Activated T-helper 17 cell treated with anti-CD3 and anti-CD28 coated beads, Interleukin-2, amount 50 U/mL, for 72 hours (primary cell): ENCODE results near the gene SSU72. TPM values are rescaled to one million over a fixed set of nuclear protein-coding genes. Genes with fewer than 3 reads are reported as not detected.
A peak's percentile ranks its signal among the peaks of the same experiment; 100 is the strongest.

Source experiments
- ATAC-seq: fragments of 150-1000 bp; cut with Tn5 transposase; replicated peaks from 2 replicates; pipeline ENCODE4 v1.10.0; 2021; ENCODE audit warnings: mild to moderate bottlenecking, moderate library complexity
- H3K27ac Mint-ChIP-seq: one replicate; pipeline ENCODE4 v1.8.0; 2022; ENCODE audit warnings: mixed read lengths
- H3K27me3 Mint-ChIP-seq: one replicate; pipeline ENCODE4 v1.8.0; 2022; ENCODE audit warnings: mixed read lengths
- H3K36me3 Mint-ChIP-seq: one replicate; pipeline ENCODE4 v1.8.0; 2022; ENCODE audit warnings: low read depth, mild to moderate bottlenecking, mixed read lengths
- H3K4me1 Mint-ChIP-seq: one replicate; pipeline ENCODE4 v1.8.0; 2022; ENCODE audit warnings: mixed read lengths
- H3K4me3 Mint-ChIP-seq: one replicate; pipeline ENCODE4 v1.8.0; 2022; ENCODE audit warnings: mild to moderate bottlenecking, mixed read lengths
- H3K9me3 Mint-ChIP-seq: one replicate; pipeline ENCODE4 v1.8.0; 2022; ENCODE audit warnings: mixed read lengths
- total RNA-seq, 2 donors: library from RNA; stranded (reverse); gene quantifications; one replicate each; pipeline ENCODE4 v1.2.3, GENCODE V29; 2022

SSU72 gene
- total RNA-seq, 2 donors from 2014 or later: 75.6 to 133 TPM

DNA sequence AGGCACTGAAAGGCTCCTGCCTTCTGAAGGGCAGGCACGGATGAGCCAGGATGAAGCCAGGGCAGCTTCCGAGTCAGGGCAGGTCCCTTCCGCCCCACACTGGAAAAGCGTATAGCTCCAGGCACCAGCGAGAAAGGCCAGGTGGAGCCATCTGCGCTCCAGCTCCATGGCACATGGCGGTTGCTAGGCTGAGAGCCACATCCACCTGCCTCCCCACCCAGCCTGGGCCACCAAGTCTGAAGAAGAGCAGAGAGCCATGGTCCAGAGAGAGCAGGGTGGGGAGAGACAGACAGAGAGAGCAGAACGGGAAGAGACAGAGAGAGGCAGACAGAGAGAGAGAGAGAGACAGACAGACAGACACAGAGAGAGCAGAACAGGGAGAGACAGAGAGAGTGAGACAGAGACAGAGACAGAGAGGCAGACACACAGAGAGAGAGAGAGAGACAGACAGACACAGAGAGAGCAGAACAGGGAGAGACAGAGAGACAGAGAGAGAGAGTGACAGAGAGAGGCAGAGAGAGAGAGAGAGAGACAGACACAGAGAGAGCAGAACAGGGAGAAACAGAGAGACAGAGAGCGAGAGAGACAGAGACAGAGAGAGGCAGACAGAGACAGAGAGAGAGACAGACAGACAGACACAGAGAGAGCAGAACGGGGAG lies 20.1 kb upstream of the SSU72 start:
- Mint-ChIP-seq H3K9me3 (no peaks in the 10 kb centered on the region), H3K36me3 (no peaks in the 10 kb centered on the region)

DNA sequence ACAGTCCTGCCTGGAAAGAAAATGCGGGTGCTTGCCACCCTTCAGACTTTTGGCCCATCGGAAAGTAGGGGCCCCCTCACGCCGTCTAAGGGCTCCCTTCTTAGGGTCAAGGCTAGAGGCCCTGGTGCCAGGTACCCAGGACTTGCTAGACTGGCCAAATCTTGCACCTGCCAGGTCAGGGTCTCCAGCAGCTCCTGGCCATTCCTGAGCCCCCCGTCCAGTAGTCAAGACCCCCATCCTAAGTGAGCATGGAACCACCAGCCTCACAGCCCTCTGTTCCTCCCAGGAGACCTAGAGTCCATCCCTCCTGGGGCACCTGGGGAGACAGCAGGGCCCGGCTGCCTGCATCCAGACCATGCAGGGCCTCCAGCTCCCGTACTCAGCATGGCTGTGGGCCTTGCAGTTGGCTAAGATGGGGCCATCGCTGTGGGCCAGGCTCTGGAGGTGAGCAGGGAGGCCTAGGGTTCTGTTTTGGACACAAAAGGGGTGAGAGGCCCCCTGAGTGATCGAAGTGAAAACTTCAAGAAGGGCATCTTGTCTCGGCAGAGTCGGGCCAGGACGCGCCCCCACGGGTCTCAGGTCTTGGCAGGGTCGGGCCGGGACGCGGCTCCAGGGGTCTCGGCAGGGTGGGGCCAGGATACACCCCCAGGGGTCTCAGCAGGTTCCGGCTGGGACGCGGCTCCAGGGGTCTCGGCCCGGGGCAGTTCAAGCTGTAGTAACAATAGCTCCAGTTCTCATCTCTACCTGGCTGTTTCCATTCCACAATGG lies 19.4 kb upstream of the SSU72 start:
- Mint-ChIP-seq H3K9me3 (no peaks in the 10 kb centered on the region), H3K27ac (no peak overlapping the region), H3K4me3 (no peak overlapping the region), H3K36me3 (no peaks in the 10 kb centered on the region), H3K27me3 (no peaks in the 10 kb centered on the region), H3K4me1 (no peaks in the 10 kb centered on the region)
- ATAC-seq: no peak

More for the DNA sequence above, 20.1 kb upstream of the SSU72 start:
- ATAC-seq: no peak
- H3K4me1 Mint-ChIP-seq: no peaks in the 10 kb centered on the region
- no peak overlapping the region for H3K4me3 Mint-ChIP-seq
- H3K27me3 Mint-ChIP-seq: no peaks in the 10 kb centered on the region
- no peak overlapping the region for H3K27ac Mint-ChIP-seq

DNA sequence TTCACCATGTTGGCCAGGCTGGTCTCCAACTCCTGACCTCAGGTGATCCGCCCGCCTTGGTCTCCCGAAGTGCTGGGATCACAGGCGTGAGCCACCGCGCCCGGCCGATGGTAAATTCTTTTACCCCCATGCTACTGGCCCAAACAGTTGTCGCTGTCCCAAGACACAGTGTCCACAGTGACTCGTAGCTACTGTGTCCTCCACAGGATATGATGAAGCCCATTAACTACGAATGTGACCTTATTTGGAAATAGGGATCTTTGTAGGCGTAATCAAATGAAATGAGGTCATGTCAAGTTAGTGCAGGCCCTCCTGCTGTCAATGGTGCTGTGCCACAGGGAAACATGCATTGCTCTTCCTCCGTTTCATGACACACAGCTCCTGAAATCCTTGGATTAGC lies 16.8 kb upstream of the SSU72 start:
- H3K27ac Mint-ChIP-seq: no peak overlapping the region
- no peaks in the 10 kb centered on the region for H3K27me3 Mint-ChIP-seq
- H3K4me3 Mint-ChIP-seq: no peak overlapping the region
- no peaks in the 10 kb centered on the region for H3K36me3 Mint-ChIP-seq
- H3K4me1 Mint-ChIP-seq: no peaks in the 10 kb centered on the region
- H3K9me3 Mint-ChIP-seq: no peaks in the 10 kb centered on the region
- ATAC-seq: no peak

DNA sequence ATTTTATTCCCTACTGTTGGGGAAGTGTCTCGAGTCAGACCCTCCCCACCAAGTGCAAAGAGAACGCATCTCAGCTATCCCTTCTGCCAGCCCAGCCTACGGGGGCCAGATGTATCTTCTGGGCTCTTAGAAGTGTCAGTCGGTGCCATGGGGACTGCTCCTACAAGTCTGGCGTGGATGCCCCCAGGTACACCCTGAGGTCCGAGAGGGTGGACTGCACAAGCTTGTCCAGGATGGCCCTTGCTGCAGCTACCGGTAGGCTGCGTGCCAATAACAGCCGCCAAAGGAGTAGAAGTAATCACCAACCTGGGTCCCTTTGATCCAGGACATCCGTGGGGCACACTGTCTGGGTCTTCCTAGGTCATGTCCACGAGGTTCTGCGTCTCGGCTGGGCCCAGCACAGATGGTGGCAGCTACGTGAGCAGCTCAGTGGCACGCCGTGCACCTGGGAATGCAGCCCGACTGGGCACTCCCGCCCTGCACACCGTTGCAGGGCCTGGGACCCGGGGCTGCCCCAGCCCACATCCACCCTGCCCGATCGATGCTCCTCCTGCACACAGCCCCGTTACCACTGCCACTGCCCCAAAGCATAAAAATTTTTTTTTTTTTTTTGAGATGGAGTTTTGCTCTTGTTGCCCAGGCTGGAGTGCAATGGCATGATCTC lies 8.8 kb upstream of the SSU72 start:
- no peaks in the 10 kb centered on the region for H3K4me1 Mint-ChIP-seq
- peaks cover 9% of the 10 kb centered on the region for H3K27me3 Mint-ChIP-seq
- no peak overlapping the region for H3K4me3 Mint-ChIP-seq
- no peaks in the 10 kb centered on the region for H3K9me3 Mint-ChIP-seq
- H3K36me3 Mint-ChIP-seq: no peaks in the 10 kb centered on the region
- no peak for ATAC-seq
- no peak overlapping the region for H3K27ac Mint-ChIP-seq

DNA sequence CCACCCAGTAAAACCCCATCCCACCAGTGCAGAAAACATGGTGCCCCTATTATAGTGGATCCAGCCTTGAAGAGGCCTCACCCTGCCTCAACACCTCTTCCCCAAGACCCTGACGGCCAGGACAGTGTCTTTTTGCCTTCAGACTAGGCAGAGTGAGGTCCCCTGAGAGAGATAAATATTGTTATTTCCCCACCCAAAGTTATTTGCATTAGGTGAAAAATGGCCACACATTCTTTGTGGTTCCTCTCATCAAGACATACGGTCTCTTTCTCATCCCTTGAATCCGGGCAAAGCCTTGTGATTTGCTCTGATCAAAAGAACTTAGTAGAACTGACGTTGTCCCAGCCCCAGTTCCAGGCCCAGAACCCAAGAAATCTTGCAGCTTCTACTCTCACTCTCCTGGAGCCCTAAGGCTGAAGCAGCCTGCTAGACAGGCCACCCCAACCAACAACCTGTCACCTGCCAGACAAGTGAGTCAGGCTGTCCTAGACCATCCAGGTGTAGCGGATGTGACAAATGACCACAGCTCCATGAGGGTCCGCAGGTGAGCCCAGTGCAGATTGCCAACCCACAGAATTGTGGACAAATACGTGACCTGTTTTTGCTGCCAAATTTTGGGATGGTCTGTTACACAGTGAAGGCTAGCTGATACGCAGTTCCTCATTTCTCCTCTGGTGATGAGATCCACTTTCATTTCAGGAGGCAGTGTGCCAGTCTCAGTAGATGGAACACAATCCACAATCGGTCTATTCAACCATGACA lies 8.1 kb upstream of the SSU72 start:
- ATAC-seq: no peak
- Mint-ChIP-seq H3K4me1 (no peaks in the 10 kb centered on the region), H3K36me3 (no peaks in the 10 kb centered on the region), H3K27me3 (peaks cover 9% of the 10 kb centered on the region), H3K4me3 (no peak overlapping the region), H3K9me3 (no peaks in the 10 kb centered on the region), H3K27ac (no peak overlapping the region)

DNA sequence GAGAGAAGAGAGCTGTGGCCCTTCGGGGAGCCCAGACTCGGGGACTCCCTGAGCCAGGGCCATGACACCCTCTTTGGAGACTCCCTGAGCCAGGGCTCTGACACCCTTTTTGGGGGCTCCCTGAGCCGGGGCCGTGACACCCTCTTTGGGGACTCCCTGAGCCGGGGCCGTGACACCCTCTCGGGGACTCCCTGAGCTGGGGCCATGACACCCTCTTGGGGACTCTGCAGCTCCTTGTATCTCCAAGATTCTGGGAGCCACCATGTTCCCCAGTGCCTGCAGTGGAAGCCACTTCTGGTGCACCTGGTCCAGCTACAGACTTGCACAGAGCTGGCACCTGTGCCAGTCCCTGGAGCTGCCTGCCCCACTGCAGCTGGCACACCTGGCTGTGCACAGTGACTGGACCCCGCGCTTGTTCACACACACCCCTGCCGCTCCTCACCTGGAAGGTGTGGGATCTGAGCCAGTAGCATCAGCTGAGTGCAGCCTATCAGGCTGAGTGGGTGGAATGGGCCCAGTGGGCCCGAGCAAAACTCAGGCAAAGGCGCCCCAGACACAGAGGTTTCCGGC lies 3.8 kb upstream of the SSU72 start:
- Mint-ChIP-seq H3K36me3 (peaks cover 6% of the 10 kb centered on the region), H3K27me3 (peaks cover 9% of the 10 kb centered on the region), H3K4me1 (peaks cover 5% of the 10 kb centered on the region), H3K27ac (no peak overlapping the region), H3K9me3 (no peaks in the 10 kb centered on the region), H3K4me3 (no peak overlapping the region)
- ATAC-seq: no peak

DNA sequence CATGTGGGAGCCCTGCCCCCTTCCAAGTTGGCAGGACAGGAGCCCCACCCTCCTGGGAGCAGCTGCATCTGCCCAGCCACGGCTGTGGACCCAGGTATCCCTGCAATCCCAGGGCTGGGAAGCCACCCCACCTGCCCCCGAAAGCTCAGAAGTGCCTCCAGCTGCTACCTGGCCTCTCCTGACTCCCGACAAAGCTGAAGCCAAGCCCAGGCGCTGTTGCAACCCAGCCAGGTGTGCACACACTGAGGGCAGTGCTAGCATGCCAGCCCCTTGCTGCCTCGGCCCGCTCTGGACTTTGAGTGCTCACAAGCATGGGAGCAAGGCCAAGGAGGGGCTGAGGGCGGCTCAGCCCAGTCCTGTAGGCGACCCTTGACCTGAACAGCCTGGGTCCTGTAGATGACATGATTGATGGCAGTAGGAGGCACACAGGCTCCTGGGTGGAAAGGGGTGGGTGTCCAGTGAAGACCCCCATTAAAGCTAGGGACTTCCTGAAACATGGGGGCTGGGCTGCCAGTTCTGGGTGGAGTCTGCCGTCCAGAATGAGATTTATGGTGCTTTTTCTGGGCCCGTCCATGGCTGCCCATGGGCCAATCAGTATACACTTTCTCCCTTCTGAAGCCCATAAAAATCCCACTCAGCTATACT lies 2.8 kb upstream of the SSU72 start:
- Mint-ChIP-seq H3K27ac (no peak overlapping the region), H3K36me3 (peaks cover 16% of the 10 kb centered on the region), H3K27me3 (peaks cover 7% of the 10 kb centered on the region), H3K9me3 (no peaks in the 10 kb centered on the region), H3K4me3 (no peak overlapping the region), H3K4me1 (peaks cover 5% of the 10 kb centered on the region)
- ATAC-seq: no peak

DNA sequence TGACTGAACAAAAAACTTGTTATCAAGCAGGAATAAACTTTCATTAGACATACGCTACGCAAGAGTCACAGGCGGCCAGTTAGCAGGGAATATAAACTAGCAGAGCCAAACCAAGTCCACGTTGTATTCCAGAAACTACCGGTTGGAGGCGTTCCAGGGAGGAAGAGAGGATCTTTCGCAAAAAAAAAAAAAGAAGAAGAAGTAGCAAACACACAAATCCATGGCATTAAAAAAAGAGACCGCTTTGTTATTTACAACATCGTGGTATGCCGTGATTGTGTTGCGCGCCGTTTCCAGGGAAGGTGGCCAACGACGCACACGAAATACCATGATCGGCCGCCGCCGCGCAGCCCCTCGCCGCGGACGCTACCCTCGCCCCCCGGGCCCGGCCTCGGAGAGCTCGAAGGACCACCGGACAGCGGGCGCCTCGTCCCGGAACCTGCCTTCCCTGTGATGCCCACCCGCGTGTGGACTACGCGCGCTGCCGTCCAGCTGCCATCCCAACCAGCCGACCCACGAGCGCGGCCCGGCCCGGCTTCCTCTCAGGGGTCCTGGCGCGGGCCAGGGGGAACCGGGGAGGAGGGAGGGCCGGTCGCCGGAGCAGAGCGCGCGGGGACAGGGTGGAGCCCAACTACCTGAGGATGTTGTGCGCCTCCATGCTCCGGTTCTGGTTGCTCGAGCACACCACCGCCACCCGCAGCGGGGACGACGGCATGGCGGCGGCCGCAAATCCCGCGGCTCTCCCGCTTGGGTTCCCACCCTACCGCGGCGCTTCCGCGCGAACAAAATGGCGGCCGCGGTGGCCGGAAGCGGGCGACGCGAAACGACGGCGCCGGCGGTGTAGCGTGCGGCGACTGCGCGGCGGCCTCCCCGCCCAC lies 581 bp downstream of the SSU72 start:
- ATAC-seq: peak; percentile 80
- no peaks in the 10 kb centered on the region for H3K27me3 Mint-ChIP-seq
- H3K4me3 Mint-ChIP-seq: peak overlapping the region; percentile 91
- H3K36me3 Mint-ChIP-seq: peaks cover 44% of the 10 kb centered on the region
- peak overlapping the region; percentile 98 for H3K27ac Mint-ChIP-seq
- peaks cover 17% of the 10 kb centered on the region for H3K4me1 Mint-ChIP-seq
- H3K9me3 Mint-ChIP-seq: no peaks in the 10 kb centered on the region

DNA sequence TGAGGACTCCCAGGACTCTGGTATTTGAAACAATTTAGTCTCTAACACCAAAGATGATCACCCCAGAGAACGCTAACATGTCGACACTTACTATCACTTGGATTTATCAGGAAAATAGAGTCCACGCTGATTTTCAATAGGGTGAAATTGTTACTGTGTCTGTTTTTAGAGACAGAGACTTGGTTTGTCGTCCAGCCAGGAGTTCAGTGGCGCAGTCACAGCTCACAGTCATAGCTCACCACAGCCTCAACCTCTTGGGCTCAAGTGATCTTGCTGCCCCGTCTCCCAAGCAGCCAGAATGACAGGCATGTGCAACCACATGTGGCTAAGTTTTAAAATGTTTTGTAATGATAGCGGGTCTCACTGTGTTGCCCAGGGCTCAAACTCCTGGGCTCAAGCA lies 5.3 kb downstream of the SSU72 start:
- Mint-ChIP-seq H3K4me3 (no peak overlapping the region), H3K9me3 (no peaks in the 10 kb centered on the region), H3K27ac (no peak overlapping the region), H3K27me3 (no peaks in the 10 kb centered on the region), H3K4me1 (peaks cover 18% of the 10 kb centered on the region), H3K36me3 (peaks cover 87% of the 10 kb centered on the region)
- ATAC-seq: no peak

DNA sequence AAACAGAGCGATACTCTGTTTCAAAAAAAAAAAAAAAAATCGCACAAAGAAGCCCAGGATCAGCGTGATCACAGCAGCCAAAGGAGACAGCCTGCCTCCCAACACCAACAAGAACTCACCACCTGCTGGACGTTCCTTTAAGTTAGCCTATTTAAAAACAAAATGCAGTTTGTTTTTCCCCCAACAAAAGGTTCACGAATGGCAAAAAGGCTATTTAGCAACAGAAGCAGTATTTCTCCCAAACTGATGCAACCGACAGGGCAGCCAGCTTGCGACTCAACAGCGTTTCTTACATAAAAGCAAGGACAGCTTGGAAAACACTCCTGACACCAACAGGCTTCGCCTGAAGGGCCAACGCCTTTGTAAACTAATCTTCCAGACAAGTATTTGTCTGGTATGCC lies 6.8 kb downstream of the SSU72 start:
- H3K4me1 Mint-ChIP-seq: peaks cover 18% of the 10 kb centered on the region
- no peak for ATAC-seq
- no peaks in the 10 kb centered on the region for H3K27me3 Mint-ChIP-seq
- peaks cover 90% of the 10 kb centered on the region for H3K36me3 Mint-ChIP-seq
- H3K27ac Mint-ChIP-seq: no peak overlapping the region
- no peaks in the 10 kb centered on the region for H3K9me3 Mint-ChIP-seq
- no peak overlapping the region for H3K4me3 Mint-ChIP-seq

DNA sequence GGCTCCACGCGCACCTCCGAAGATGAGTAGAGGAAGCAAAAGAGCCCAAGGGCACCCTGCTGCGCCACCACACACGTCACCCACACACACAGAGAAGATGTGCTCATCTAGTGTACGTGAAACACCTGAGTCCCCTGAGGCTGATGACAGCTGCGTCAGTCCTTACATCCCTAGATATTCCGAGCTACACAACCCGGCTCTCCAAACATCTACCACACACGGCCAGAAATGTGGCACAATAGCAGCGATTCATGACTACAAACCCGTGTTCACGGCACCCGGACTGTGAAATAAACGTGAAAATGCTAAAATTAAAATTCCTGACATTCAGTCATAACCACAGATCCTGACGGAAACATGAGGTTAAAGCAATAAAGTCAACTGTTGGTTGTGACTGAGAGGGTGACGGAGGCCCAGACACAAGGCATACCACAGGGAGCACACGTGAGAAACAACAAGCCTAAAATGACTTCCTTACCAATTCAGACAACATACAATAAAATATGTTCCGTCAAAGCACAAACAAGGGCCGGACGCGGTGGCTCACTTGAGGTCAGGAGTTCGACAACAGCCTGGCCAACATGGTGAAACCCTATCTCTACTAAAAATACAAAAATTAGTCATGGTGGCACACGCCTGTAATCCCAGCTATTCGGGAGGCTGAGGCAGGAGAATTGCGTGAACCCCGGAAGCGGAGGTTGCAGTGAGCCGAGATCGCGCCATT lies 7.3 kb downstream of the SSU72 start:
- peak overlapping the region; percentile 11 for H3K4me3 Mint-ChIP-seq
- peaks cover 90% of the 10 kb centered on the region for H3K36me3 Mint-ChIP-seq
- H3K4me1 Mint-ChIP-seq: peaks cover 18% of the 10 kb centered on the region
- no peaks in the 10 kb centered on the region for H3K27me3 Mint-ChIP-seq
- no peak for ATAC-seq
- H3K27ac Mint-ChIP-seq: peak overlapping the region; percentile 28
- no peaks in the 10 kb centered on the region for H3K9me3 Mint-ChIP-seq

DNA sequence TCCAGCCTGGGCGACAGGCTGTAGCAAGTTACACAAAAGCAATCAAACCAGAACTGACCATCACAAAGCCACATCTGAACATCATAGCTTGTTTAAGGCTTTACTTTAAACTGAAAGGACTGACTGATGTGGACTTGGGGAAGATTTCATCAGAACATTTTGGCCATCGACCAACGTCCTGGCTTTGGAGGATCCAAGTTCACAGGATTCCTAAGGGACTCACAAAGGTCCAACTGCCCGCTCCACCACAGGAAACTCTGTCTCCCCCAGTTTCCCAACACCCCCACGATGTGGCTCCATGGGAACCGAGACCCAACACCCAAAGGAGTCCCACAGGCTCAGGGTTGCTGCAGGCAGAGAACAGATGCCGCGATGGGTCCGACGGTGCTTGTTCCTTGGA lies 9.3 kb downstream of the SSU72 start:
- peaks cover 92% of the 10 kb centered on the region for H3K36me3 Mint-ChIP-seq
- no peak for ATAC-seq
- no peak overlapping the region for H3K27ac Mint-ChIP-seq
- peaks cover 18% of the 10 kb centered on the region for H3K4me1 Mint-ChIP-seq
- no peaks in the 10 kb centered on the region for H3K27me3 Mint-ChIP-seq
- no peaks in the 10 kb centered on the region for H3K9me3 Mint-ChIP-seq
- H3K4me3 Mint-ChIP-seq: no peak overlapping the region

DNA sequence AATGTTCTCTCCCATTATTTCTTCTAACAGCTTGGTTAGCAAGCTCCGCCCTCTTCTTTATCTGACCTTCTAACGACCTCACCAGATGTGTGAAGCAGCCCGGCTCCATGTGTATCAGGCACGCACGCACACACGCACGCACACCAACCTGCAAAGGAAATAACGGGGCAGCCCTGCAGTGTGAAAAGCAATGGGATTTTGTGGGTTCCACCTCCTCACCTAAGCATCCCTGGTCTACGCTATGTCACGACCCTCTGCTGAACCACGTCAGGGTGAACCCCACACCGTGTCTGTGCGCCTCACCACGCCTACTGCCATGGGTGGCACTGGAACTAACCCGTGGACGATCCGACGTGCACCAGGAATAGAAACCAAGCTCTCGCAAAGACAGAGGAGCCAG lies 10.4 kb downstream of the SSU72 start:
- peaks cover 87% of the 10 kb centered on the region for H3K36me3 Mint-ChIP-seq
- ATAC-seq: no peak
- no peaks in the 10 kb centered on the region for H3K27me3 Mint-ChIP-seq
- no peaks in the 10 kb centered on the region for H3K9me3 Mint-ChIP-seq
- H3K4me1 Mint-ChIP-seq: peaks cover 11% of the 10 kb centered on the region
- no peak overlapping the region for H3K4me3 Mint-ChIP-seq
- peak overlapping the region; percentile 62 for H3K27ac Mint-ChIP-seq
